GM12878 (cell line): ENCODE data around the gene HHAT. TPM values are rescaled to one million over a fixed set of nuclear protein-coding genes. Genes with fewer than 3 reads are reported as not detected.

Source experiments
- ATAC-seq: fragments of 200-7000 bp; cut with Tn5 transposase; 3 replicates; pipeline ENCODE4 v1.9.1; 2020; ENCODE audit warnings: mild to moderate bottlenecking, moderate library complexity
- BruUV-seq: library from RNA; stranded (reverse); fragments of 400-500 nt; replicated peaks from 2 replicates; lab custom pipeline; 2021; lab: Mats Ljungman, UMichigan
- CTCF ChIA-PET: fragments of 300-600 bp; sonication (Branson Sonifier 250); formaldehyde crosslinking; extraction: SDS; loops from one replicate; lab custom pipeline; 2021; ENCODE audit warnings: inconsistent platforms; lab: Yijun Ruan, JAX
- POLR2A ChIA-PET: fragments of 350-600 bp; formaldehyde crosslinking; extraction: SDS; loops from one replicate; lab custom pipeline; 2021; ENCODE audit warnings: inconsistent platforms; lab: Charles Lee
- RAD21 ChIA-PET: fragments of 300-600 bp; sonication (Branson Sonifier 250); formaldehyde crosslinking; loops from one replicate; lab custom pipeline; 2023; ENCODE audit warnings: antibody characterized with exemption; ENCODE audit not compliant: unreplicated experiment; lab: Charles Lee
- SMC1A ChIA-PET: fragments of 300-600 bp; sonication (Branson Sonifier 250); formaldehyde crosslinking; loops from one replicate; lab custom pipeline; 2023; ENCODE audit not compliant: unreplicated experiment, uncharacterized antibody; lab: Charles Lee
- DNase-seq: peaks from one replicate; pipeline ENCODE4 v3.0.0-alpha.2; 2011; ENCODE audit warnings: low read depth, low spot score
- FAIRE-seq: peaks from 3 replicates; lab custom pipeline; 2011; peaks lifted over from hg19 to GRCh38; lab: Jason Lieb, UNC
- H2AFZ ChIP-seq: 2 replicates; pipeline ENCODE4 v1.6.0; 2011; ENCODE audit warnings: low read depth, low read length, control low read depth; ENCODE audit not compliant: control insufficient read depth
- H3K27ac ChIP-seq: 2 replicates; pipeline ENCODE4 v1.5.1; 2011; ENCODE audit warnings: control low read depth; ENCODE audit not compliant: control insufficient read depth, insufficient read depth
- H3K27me3 ChIP-seq, 2 experiments: replicated peaks in 1 of 2; 2 replicates each; pipeline versions ENCODE4 v1.6.0 to v1.6.1; 2011; ENCODE audit warnings: low read length in 1 of 2; ENCODE audit not compliant: control insufficient read depth in 2 of 2, insufficient read depth in 2 of 2
- H3K36me3 ChIP-seq, 2 experiments: 2 replicates each; pipeline ENCODE4 v1.5.1; 2011; ENCODE audit warnings: low read length in 1 of 2; ENCODE audit not compliant: control insufficient read depth in 2 of 2, insufficient read depth in 2 of 2
- H3K4me1 ChIP-seq: 2 replicates; pipeline ENCODE4 v1.6.1; 2011; ENCODE audit warnings: mild to moderate bottlenecking, low read length, moderate library complexity, mixed read lengths; ENCODE audit not compliant: control insufficient read depth, insufficient read depth
- H3K4me2 ChIP-seq: 2 replicates; pipeline ENCODE4 v1.6.0; 2011; ENCODE audit warnings: control low read depth; ENCODE audit not compliant: control insufficient read depth, insufficient read depth
- H3K4me3 ChIP-seq: fragments of 200-600 bp; sonication (generic); 2 replicates; pipeline ENCODE4 v1.5.1; 2016
- H3K79me2 ChIP-seq: 2 replicates; pipeline ENCODE4 v1.6.0; 2011; ENCODE audit warnings: low read length; ENCODE audit not compliant: control insufficient read depth, insufficient read depth
- H3K9ac ChIP-seq: 2 replicates; pipeline ENCODE4 v1.8.0; 2011; ENCODE audit warnings: low read length, control low read depth, mixed read lengths; ENCODE audit not compliant: control insufficient read depth, insufficient read depth
- H3K9me3 ChIP-seq: replicated peaks from 3 replicates; pipeline ENCODE4 v1.5.1; 2011; ENCODE audit warnings: mild to moderate bottlenecking, low read length; ENCODE audit not compliant: control insufficient read depth, insufficient read depth
- H4K20me1 ChIP-seq: 2 replicates; pipeline ENCODE4 v1.6.0; 2011; ENCODE audit not compliant: control insufficient read depth, insufficient read depth
- FOXM1 ChIP-seq: IDR thresholded peaks from 2 replicates; pipeline ENCODE4 v1.6.1; 2012; ENCODE audit warnings: low read depth, mild to moderate bottlenecking, inconsistent platforms, low read length, moderate library complexity
- LARP7 ChIP-seq: fragments of 450-650 bp; IDR thresholded peaks from 2 replicates; pipeline ENCODE4 v1.6.1; 2017; ENCODE audit warnings: mild to moderate bottlenecking
- MLLT1 ChIP-seq: fragments of 450-650 bp; IDR thresholded peaks from 2 replicates; pipeline ENCODE4 v1.6.1; 2016; ENCODE audit warnings: mild to moderate bottlenecking
- NR2C1 ChIP-seq: fragments of 450-650 bp; IDR thresholded peaks from 2 replicates; pipeline ENCODE4 v1.6.1; 2017; ENCODE audit warnings: antibody characterized with exemption, mild to moderate bottlenecking, moderate library complexity
- PML ChIP-seq: IDR thresholded peaks from 2 replicates; pipeline ENCODE4 v1.6.1; 2012; ENCODE audit warnings: low read length, inconsistent platforms
- RAD21 ChIP-seq: IDR thresholded peaks from 2 replicates; pipeline ENCODE4 v1.6.1; 2011; ENCODE audit warnings: mild to moderate bottlenecking, low read depth, low read length, moderate library complexity; ENCODE audit not compliant: insufficient read depth
- RFX5 ChIP-seq: IDR thresholded peaks from 2 replicates; pipeline ENCODE4 v1.6.1; 2011; ENCODE audit warnings: low read depth, low read length, improper control_type of control experiment
- SIN3A ChIP-seq: IDR thresholded peaks from 2 replicates; pipeline ENCODE4 v1.6.1; 2012; ENCODE audit warnings: low read depth, low read length, improper control_type of control experiment
- SMARCA5 ChIP-seq: fragments of 450-650 bp; IDR thresholded peaks from 2 replicates; pipeline ENCODE4 v1.6.1; 2017; ENCODE audit warnings: mild to moderate bottlenecking
- SRF ChIP-seq, 2 experiments: IDR thresholded peaks; 2 replicates each; pipeline ENCODE4 v1.6.1; 2011; ENCODE audit warnings: low read depth in 2 of 2, low read length in 2 of 2, mild to moderate bottlenecking in 1 of 2, moderate library complexity in 1 of 2
- ZNF274 ChIP-seq: IDR thresholded peaks from one replicate; pipeline ENCODE4 v1.8.0; 2011; ENCODE audit not compliant: insufficient read length, insufficient read depth
- WGBS: methylation state at CpG from one replicate; pipeline ENCODE4 v1.1.6; 2016; ENCODE audit warnings: low lambda C conversion rate; ENCODE audit not compliant: insufficient replicate concordance, insufficient coverage; ENCODE audit errors: missing lambda C conversion rate; 5-methylcytosine and 5-hydroxymethylcytosine counted together
- in situ Hi-C: fragments of 300-500 bp; cut with MboI; formaldehyde crosslinking; loops from 9 replicates; pipeline ENCODE4 v1.14.3; 2018; ENCODE audit warnings: mixed read lengths
- intact Hi-C: fragments of 100-400 bp; cut with micrococcal nuclease; formaldehyde crosslinking; loops from one replicate; pipeline ENCODE4 v1.14.2; 2022; ENCODE audit not compliant: unreplicated experiment
- polyA plus RNA-seq, 11 experiments: library from polyadenylated mRNA; depleted of rRNA in 4 of 11; unstranded in 6 of 11; stranded (reverse) in 5 of 11; fragments of >200 nt; fragmentation: Nextera tagmentation in 4 of 11; fragmentation: Illumina TruSeq in 1 of 11; extraction: Ambion mirVana in 4 of 11; extraction: Trizol in 1 of 11; gene quantifications; 1 replicate in 1 of 11; 2 replicates in 10 of 11; pipeline versions ENCODE4 v1.2.1 to v1.2.3, GENCODE V29; 2011 to 2016; ENCODE audit warnings: inconsistent platforms in 2 of 11, missing spikeins in 2 of 11, low read depth in 1 of 11
- total RNA-seq, 4 experiments: library from RNA; depleted of rRNA in 3 of 4; stranded (reverse); fragments of >200 nt in 3 of 4; fragmentation: Illumina TruSeq in 1 of 4; extraction: Trizol in 1 of 4; gene quantifications; 2 replicates each; pipeline versions ENCODE4 v1.2.1 to v1.2.3, GENCODE V29; 2013 to 2021

The HHAT gene
- total and polyA plus RNA-seq, 10 of the 15 experiments (the other 5 are each of a cell fraction or from before 2014, with no cell fraction given): 1.2 to 37.6 (median 2.6) TPM

GRCh38 chr1:210594605-210595004, 265.9 kb downstream of the HHAT start:
- RAD21 ChIA-PET: no interaction called here
- H3K4me2 ChIP-seq: no peak overlapping the region
- no peak overlapping the region for H3K27ac ChIP-seq
- in situ Hi-C loops (loop anchor here (25.0 kb wide), 1 partner anchor 343 kb away; no protein-coding TSS in a partner anchor), intact Hi-C loops (no loop called here)
- SMC1A ChIA-PET: no interaction called here
- H4K20me1 ChIP-seq: no peaks in the 10 kb centered on the region
- CTCF ChIA-PET: no interaction called here
- H3K27me3 ChIP-seq: no peaks in the 10 kb centered on the region
- DNase-seq: no peak
- ATAC-seq: no peak
- TF ChIP-seq RAD21 (no peak), MLLT1 (no peak), RFX5 (no peak), ZNF274 (no peak), LARP7 (no peak), SIN3A (no peak), SMARCA5 (no peak), SRF (IDR thresholded peaks at IDR 0.05; ENCODE audit: low read depth in 2 of 2, low read length in 2 of 2) (no peak), FOXM1 (no peak), PML (no peak), NR2C1 (no peak)
- POLR2A ChIA-PET: no interaction called here
- no peak overlapping the region for H3K4me3 ChIP-seq
- no peak overlapping the region for H3K9ac ChIP-seq
- no peaks in the 10 kb centered on the region for H3K36me3 ChIP-seq
- no peaks in the 10 kb centered on the region for H3K9me3 ChIP-seq
- H3K4me1 ChIP-seq: no peaks in the 10 kb centered on the region; the same call in 1 of the 2 replicates
- WGBS: 19% methylated on average over 3 of the region's 3 CpGs
- no TSS peak for BruUV-seq
- H2AFZ ChIP-seq: no peak overlapping the region
- H3K79me2 ChIP-seq: no peaks in the 10 kb centered on the region
- no peak for FAIRE-seq
